ENCODE measurements around the gene RCAN2.

RCAN2 gene

DNA sequence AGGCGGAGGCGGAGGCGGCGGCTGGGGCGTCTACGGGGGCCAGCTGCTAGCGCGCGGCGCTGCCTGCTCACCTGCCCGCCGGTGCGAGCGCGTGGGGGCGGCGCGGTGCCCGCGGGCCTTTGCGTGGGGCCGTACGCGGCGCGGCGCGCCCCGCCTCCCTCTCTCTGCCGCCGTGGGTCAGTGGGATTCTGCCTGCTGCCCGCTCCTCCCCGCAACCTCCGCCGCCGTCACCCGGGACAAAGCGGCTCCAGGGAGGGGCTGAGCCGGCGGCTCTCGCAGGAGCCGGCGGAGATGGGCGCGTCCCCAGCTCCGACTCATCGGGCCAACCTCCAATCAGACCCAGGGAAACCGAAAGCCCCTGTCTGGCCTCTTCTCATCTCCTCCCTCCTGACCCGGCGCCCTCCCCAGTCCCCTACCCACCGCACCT is at the start of gene RCAN2:
TSS of gene RCAN2 (minus strand) at position 249 of the 427 bp plus-strand sequence.
- peak; percentile 27 to 42 for DNase-seq (ENCODE audit: low read depth in 1 of 2, low spot score in 1 of 2)
- no peak for TF ChIP-seq JUND (IDR thresholded peaks at IDR 0.05; ENCODE audit: low read depth)
- in situ Hi-C loops (cut with HindIII; ENCODE audit: low pct_unique_long_range_greater_than_20kb, low sequenced_read_pairs) = no loop called here

DNA sequence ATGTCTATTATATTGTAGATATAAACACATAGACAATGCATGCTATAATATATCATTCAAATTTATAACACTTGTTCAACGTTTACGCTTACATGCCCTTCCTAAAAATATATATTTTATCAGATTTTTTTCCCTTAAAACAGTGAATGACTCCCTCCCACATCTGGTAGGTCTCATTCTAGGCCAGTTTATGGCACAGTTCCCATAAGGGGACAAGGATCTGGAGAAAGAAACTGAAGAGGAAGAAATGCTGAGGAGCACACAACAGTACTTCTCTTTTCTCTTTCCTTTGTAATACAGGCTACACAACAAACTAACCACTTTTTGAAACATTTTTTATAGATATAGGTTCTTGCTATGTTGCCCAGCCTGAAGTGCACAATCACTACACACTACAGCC is 48.6 kb upstream of the RCAN2 start:
- no peak for DNase-seq (ENCODE audit: low read depth in 1 of 2, low spot score in 1 of 2)
- no peak for TF ChIP-seq JUND (IDR thresholded peaks at IDR 0.05; ENCODE audit: low read depth)
- in situ Hi-C loops (cut with HindIII; ENCODE audit: low pct_unique_long_range_greater_than_20kb, low sequenced_read_pairs) = no loop called here

DNA sequence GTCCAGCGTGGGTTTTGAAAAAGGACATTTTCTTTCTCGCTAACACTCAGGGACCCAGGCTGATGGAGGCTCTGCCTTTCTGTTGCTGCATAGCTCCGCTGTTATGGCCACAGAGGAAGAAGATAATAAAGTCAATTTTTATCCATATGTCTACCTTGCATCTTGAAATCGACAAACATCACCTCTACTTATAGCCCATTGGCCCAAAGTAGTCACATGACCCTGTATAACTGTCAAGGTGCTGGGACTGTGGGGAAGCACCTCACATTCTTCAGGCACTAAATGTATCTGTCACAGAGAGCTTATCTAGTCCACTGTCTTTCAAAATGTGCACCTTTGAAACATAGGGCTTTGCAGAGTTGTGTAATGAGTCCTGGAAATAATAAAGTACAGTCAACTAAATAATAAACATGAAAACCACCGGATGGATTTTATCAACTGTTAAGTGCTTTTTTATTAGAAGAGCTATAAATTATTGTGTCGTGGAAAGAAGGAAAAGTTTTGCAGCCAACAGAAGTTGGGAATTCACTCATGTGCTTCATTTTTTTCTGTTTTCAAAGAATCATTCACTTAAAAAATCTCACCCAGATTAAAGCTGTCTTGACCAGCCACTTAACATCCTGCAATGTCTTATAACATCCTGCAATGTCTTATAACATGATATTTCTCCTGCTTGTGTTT is 47.7 kb upstream of the RCAN2 start:
- DNase-seq (ENCODE audit: low read depth in 1 of 2, low spot score in 1 of 2) = no peak
- no peak for TF ChIP-seq JUND (IDR thresholded peaks at IDR 0.05; ENCODE audit: low read depth)
- in situ Hi-C loops (cut with HindIII; ENCODE audit: low pct_unique_long_range_greater_than_20kb, low sequenced_read_pairs) = no loop called here

DNA sequence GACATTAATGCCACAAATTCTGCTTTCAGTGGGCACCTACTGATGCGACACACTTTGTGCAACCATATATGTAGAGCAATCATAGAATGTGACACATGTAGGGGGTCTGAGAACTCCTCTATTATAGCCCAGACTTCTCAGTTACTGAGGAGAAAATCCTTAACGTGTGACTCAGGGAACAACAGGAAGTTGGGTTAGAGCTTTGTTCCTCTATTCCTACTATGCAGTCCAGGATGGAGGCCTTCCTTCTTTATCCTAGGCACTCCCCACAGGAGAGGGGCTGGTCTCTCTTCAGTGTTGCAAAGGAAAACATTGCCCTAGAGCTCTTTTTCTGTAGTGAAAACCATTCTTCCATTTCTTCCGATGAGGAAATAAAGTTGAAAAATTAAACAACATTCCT is 39.6 kb upstream of the RCAN2 start:
- in situ Hi-C loops (cut with HindIII; ENCODE audit: low pct_unique_long_range_greater_than_20kb, low sequenced_read_pairs) = no loop called here
- TF ChIP-seq JUND (IDR thresholded peaks at IDR 0.05; ENCODE audit: low read depth) = no peak
- no peak for DNase-seq (ENCODE audit: low read depth in 1 of 2, low spot score in 1 of 2)

DNA sequence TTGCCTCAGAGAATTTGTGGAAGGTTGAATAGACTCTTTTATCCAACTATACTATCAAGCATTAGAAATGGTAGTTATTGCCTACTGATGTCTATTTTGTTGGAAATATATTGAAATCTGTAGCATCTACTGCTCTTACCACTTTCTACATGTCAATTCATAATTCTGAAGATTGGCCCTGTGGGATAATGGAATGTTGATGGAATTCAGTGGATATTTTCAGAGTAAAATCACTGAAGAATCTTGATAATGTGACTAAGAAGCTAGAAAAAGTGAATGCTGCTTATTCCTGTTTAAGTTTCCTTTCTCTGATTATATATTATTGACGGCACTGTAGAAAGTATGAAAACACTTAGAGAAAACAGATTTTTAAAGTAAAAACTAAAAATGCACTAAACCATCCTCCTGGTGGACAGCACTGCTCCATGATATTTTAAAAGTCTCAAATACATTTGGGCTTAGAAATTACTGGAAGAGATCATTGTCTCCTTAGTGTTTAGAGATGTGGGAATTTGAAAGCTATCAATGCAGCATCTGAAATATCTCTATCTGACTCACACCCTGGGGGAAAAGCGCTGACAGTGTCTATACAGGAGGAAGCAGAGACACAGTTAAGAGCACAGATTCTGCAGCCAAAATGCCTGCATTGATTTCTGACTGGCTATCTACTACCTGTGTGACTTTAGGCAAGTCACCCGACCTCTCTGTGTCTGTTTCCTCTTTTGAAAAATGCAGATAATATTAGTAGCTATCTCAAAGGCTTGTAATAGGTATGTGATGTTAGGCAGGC is 37.9 kb upstream of the RCAN2 start:
- DNase-seq (ENCODE audit: low read depth in 1 of 2, low spot score in 1 of 2) = no peak
- TF ChIP-seq JUND (IDR thresholded peaks at IDR 0.05; ENCODE audit: low read depth) = no peak
- in situ Hi-C loops (cut with HindIII; ENCODE audit: low pct_unique_long_range_greater_than_20kb, low sequenced_read_pairs) = no loop called here

DNA sequence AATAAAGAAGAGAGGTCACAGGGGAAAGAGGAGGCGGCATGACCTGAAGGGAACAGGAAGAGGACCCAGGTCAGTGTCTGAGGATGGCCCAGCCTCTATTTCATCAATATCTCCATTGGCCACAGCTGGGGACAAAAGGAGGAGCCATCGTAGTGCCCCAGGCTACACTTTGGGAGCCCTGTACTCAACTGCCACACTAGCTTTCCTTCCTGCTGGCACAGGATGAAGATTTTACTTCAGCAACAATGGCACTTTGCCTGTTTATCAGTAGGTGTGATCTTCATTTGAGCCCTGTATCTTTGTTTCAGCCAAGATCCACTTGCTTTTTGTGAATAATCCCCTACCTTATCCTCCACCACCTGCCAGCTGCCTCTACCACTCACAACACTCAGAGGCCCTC is 35.4 kb upstream of the RCAN2 start:
- no peak for DNase-seq (ENCODE audit: low read depth in 1 of 2, low spot score in 1 of 2)
- TF ChIP-seq JUND (IDR thresholded peaks at IDR 0.05; ENCODE audit: low read depth) = no peak
- in situ Hi-C loops (cut with HindIII; ENCODE audit: low pct_unique_long_range_greater_than_20kb, low sequenced_read_pairs) = no loop called here

DNA sequence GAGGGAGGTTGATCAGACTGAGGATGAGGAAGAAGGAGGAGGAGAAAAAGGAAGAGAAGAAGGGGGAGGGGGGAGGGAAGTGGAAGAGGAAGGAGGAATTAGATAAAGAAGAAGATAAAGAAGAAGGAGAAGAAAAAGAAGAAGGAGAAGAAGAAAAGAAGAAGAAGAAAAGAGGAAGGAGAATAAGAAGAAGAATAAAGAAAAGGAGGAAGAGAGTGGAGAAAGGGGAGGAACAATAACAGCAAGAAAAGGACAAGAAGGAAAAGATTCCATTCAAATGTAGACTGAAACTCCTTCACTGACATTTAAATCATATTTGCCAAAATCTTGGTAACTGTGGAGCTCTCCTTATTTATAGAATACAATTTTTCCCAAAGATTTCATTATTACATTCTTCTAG is 34.3 kb upstream of the RCAN2 start:
- in situ Hi-C loops (cut with HindIII; ENCODE audit: low pct_unique_long_range_greater_than_20kb, low sequenced_read_pairs) = no loop called here
- DNase-seq (ENCODE audit: low read depth in 1 of 2, low spot score in 1 of 2) = no peak
- no peak for TF ChIP-seq JUND (IDR thresholded peaks at IDR 0.05; ENCODE audit: low read depth)

DNA sequence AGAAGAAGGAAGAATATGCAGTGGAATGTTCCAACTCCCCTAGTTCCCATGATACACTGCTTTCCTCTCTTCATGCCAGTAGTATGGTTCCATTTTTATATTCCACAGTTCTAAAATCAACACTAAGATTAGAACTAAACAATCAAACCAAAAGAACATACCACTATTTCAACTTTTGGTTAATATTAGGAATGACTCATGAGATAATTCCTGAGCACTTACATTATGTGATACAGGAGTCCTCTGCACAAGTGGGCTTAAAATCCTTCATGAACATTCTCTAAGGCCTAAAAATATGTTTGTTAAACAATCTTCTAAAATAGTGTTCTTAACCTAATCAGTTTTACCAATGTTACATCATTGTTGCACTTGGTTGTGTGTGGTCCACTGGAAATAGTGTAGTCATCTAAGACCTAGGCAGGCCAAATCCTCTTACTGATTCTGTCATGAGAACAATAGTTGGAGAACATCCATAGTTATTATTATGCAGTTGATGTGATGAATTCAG is 30.3 kb upstream of the RCAN2 start:
- in situ Hi-C loops (cut with HindIII; ENCODE audit: low pct_unique_long_range_greater_than_20kb, low sequenced_read_pairs) = no loop called here
- no peak for TF ChIP-seq JUND (IDR thresholded peaks at IDR 0.05; ENCODE audit: low read depth)
- no peak for DNase-seq (ENCODE audit: low read depth in 1 of 2, low spot score in 1 of 2)

DNA sequence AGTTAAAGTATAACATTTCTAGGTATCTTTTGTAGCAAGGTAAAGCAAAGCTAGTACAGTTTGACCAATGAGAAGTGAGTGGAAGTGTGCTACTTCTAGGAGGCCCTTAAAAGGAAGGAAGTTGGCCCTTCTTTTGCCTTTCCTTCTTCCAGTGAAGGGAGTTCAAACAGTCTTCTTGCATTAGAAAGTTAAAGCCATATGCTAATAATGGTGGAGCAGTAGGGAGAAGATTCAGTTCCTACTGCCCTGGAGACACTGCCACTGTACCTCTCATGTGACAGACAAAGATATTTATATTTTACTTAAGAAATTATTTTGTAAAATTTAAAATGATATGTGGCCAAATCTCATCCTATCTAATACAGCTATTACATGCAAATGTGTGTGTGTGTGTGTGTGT is 26.0 kb upstream of the RCAN2 start:
- no peak for DNase-seq (ENCODE audit: low read depth in 1 of 2, low spot score in 1 of 2)
- in situ Hi-C loops (cut with HindIII; ENCODE audit: low pct_unique_long_range_greater_than_20kb, low sequenced_read_pairs) = no loop called here
- no peak for TF ChIP-seq JUND (IDR thresholded peaks at IDR 0.05; ENCODE audit: low read depth)

DNA sequence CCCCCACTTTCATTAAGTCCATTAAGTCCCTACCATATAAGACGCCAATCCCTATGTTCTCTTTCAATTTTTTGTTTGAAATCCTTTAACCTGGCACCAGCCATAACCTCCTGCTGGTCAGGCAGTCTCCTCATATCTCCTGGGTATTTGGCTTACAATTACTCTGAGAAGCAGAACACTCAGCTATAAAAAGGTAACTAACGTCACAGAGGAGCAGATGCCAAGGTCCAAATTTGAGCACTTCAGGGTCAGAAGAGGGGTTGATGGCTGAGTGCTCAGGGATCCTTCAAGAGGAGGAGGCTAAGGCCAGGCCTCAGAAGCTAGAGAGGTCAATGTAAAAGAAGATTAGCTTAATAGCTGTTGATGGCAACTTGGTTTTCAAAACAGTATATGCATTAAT is 22.3 kb upstream of the RCAN2 start:
- DNase-seq (ENCODE audit: low read depth in 1 of 2, low spot score in 1 of 2) = no peak
- in situ Hi-C loops (cut with HindIII; ENCODE audit: low pct_unique_long_range_greater_than_20kb, low sequenced_read_pairs) = no loop called here
- TF ChIP-seq JUND (IDR thresholded peaks at IDR 0.05; ENCODE audit: low read depth) = no peak

DNA sequence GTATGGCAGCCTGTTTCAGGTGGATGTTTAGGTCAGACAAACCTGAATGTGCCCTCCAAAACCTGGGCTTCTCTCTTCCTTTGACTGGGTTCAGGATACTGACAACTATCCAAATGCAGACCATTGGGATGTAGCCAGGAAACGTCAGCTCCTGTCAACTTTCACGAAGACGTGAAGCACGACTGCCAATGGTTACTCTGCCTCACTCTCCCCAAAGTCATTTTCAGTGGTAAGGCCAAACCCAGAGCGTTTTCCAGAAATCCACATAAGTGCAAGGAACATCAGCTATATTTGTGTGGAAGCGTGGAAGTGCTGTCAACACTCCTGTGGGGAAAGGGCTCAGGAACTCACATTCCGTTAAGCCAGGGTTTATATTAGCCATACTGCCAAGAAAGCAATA is 20.1 kb upstream of the RCAN2 start:
- no peak for DNase-seq (ENCODE audit: low read depth in 1 of 2, low spot score in 1 of 2)
- no peak for TF ChIP-seq JUND (IDR thresholded peaks at IDR 0.05; ENCODE audit: low read depth)
- in situ Hi-C loops (cut with HindIII; ENCODE audit: low pct_unique_long_range_greater_than_20kb, low sequenced_read_pairs) = no loop called here

DNA sequence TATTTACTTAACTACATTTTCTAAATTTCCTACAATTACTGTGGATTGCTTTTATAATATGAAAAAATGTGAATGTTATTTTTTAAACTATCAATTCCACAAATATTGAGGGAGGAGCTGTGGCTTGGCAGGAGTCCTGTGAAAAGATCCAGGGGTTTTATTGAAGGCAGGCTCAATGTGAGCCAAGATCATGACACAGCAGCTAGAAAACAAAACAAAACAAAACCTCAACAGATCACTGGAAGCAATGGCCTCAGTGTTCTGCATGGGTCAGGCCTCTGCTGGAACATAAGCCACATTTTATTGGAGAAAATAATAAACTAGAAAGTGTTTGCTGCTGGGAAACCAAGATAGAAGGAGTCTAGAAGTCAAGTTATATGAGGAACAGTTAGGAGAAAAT is 19.4 kb upstream of the RCAN2 start:
- in situ Hi-C loops (cut with HindIII; ENCODE audit: low pct_unique_long_range_greater_than_20kb, low sequenced_read_pairs) = no loop called here
- no peak for TF ChIP-seq JUND (IDR thresholded peaks at IDR 0.05; ENCODE audit: low read depth)
- DNase-seq (ENCODE audit: low read depth in 1 of 2, low spot score in 1 of 2) = no peak

DNA sequence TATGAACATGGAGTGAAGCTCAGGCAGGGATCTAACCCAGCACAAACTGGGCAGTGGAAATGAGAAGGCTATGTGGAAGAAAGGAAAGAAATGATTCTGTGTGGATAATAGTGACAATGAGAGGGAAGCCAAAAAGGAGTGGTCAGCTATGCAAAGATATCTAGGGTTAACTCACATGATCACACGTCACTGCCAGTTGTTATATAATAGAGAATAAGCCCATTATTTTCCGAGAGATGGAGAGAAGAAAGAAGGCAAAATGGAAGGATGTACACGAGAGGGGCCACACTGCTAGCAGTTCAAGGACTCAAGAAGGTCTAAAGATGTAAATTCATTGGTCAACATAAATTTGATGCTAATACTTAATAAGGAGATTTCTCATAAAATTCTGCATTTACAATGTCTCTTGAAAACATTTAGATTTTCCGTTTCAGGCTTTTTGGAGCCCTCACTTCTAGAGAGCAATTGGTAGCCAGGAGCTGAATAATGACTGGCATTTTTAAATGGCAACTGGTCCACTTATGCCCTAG is 18.8 kb upstream of the RCAN2 start:
- in situ Hi-C loops (cut with HindIII; ENCODE audit: low pct_unique_long_range_greater_than_20kb, low sequenced_read_pairs) = no loop called here
- no peak for TF ChIP-seq JUND (IDR thresholded peaks at IDR 0.05; ENCODE audit: low read depth)
- DNase-seq (ENCODE audit: low read depth in 1 of 2, low spot score in 1 of 2) = no peak
